Fibroblast of skin of abdomen (primary cell): Measurements from ENCODE around the gene GRIK4. TPM values are rescaled to one million over a fixed set of nuclear protein-coding genes. Genes with fewer than 3 reads are reported as not detected.
"Not testable (repeated sequence)": the region's sequence is repeated elsewhere in the genome, so short reads cannot be mapped to it uniquely, and the experiment has no call there.

Experiments
- DNase-seq: peaks from one replicate; pipeline ENCODE4 v3.0.0-alpha.2; 2013
- polyA plus RNA-seq, 2 experiments: library from polyadenylated mRNA; unstranded; fragments of 120-200 nt; gene quantifications; one replicate each; pipeline ENCODE4 v1.2.1, GENCODE V29; 2013; ENCODE audit not compliant: insufficient read length in 2 of 2

GRIK4 gene, protein sequence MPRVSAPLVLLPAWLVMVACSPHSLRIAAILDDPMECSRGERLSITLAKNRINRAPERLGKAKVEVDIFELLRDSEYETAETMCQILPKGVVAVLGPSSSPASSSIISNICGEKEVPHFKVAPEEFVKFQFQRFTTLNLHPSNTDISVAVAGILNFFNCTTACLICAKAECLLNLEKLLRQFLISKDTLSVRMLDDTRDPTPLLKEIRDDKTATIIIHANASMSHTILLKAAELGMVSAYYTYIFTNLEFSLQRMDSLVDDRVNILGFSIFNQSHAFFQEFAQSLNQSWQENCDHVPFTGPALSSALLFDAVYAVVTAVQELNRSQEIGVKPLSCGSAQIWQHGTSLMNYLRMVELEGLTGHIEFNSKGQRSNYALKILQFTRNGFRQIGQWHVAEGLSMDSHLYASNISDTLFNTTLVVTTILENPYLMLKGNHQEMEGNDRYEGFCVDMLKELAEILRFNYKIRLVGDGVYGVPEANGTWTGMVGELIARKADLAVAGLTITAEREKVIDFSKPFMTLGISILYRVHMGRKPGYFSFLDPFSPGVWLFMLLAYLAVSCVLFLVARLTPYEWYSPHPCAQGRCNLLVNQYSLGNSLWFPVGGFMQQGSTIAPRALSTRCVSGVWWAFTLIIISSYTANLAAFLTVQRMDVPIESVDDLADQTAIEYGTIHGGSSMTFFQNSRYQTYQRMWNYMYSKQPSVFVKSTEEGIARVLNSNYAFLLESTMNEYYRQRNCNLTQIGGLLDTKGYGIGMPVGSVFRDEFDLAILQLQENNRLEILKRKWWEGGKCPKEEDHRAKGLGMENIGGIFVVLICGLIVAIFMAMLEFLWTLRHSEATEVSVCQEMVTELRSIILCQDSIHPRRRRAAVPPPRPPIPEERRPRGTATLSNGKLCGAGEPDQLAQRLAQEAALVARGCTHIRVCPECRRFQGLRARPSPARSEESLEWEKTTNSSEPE
- 0.10 TPM for polyA plus RNA-seq (2013, experiment 1 of 2; ENCODE audit: insufficient read length)
- polyA plus RNA-seq (2013, experiment 2 of 2; ENCODE audit: insufficient read length), result 0.38 TPM

DNA sequence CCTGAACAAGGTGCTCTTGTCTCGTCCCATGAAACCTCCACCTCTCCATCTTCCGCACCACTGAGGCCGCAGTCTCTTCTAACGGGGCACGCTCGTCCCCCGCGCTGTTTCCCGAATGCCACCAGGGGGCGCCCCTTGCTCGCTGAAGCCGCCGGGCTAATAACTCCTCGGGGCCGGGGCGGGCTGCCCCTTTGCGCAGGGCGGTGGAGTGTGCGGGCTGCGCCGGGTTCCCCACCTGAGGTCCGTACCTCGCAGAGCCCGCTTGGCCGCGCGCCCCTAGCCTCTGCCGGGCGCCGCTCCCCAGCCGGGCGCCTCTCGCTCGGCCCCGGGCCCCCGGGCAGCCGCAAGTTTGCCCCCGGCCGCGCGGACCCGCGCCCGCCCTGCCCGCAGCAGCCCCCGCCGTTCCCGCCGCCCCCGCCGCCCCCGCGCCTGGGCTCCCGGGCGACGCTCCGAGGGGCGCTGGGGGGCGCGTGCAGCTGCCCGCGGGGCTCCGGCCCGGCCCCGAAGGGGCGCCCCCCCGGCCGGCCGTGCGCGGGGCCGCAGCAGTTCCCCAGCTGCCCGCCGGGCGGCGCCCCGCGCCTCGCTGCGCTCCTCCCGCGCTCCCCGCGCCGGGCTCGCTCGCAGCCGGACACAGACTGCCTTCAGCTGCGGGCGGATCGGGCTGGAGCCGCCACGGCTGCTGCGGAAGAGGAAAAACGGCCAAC is at the start of gene GRIK4:
Gene GRIK4, plus strand, starts transcription at position 633 of the 704 bp plus-strand sequence. CDS start 148,571 bp downstream, outside the sequence.
- peak; percentile 70 for DNase-seq

DNA sequence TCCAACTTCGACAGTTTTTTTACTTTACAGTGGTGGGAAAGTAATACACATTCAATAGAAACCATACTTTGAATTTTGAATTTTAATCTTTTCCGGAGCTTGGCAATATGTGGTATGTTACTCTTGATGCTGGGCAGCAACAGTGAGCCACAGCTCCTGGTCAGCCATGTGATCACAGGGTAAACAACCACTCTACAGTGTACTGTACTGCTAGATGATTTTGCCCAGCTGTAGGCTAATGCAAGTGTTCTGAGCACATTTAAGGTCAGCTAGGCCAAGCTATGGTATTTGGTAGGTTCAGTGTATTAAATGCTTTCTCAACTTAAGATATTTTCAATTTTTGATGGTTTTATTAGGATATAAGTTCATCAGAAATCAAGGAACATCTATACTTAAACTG is 48.7 kb upstream of the GRIK4 start:
- DNase-seq, result no peak

DNA sequence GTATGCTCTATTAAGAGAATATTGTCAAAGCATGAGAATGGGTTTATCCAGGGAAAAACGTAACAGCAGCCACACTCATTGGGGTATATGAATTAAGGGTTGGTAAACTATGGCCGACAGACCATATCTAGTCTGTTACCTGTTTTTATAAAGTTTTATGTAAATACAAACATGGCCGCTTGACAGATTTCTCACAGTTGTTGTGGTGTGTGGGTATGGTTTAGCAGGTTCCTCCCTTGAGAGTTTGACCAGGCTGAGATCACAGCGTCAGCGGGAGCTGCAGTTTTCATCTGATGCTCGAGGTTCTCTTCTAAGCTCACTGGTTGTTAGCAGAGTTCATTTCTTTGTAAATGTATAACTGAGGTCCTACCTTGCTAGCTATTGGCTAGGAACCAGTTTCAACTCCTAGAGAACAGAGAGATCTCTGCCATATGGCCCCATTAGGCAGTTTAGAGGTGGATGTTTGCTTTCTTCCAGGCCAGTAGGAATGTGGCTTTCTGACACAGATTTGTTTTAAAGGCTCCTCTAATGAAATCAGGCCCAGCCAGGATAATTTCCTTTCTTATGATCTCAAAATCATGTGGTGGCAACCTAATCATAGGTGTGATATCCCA is 45.5 kb upstream of the GRIK4 start:
- no peak for DNase-seq

DNA sequence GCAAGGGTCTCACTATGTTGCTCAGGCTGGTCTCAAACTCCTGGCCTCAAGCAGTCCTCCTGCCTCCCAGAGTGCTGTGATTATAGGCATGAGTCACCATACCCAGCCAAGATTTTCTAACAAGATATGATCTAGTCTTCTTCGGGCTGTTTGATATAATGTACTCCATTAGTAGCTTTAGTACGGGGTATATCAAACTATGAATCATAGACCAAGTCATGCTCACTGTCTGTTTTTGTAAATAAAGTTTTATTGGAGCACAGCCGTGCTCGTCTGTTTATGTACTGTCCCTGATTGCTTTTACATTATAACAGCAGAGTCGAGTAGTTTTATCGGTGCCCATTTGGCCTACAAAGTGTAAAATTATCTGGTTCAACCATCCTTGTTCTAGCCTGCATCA is 43.9 kb upstream of the GRIK4 start:
- DNase-seq, result peak; percentile 3

DNA sequence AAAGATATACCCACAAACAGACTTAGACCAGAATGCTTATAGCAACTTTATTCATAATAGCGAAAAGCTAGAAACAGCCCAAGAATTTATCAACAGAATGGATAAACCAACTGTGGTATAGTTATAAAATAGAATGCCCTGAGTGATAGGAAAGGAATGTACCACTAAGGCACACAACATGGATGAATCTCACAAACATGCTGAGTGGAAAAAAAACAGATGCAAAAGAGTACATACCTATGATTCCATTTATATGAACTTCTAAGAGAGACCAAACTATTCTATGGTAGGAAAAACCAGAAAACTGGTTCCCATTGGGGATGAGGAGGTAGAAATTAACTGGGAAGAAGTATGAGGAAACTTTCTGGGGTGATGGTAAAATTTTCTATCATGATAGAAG is 40.4 kb upstream of the GRIK4 start:
- DNase-seq, result peak; percentile 88

DNA sequence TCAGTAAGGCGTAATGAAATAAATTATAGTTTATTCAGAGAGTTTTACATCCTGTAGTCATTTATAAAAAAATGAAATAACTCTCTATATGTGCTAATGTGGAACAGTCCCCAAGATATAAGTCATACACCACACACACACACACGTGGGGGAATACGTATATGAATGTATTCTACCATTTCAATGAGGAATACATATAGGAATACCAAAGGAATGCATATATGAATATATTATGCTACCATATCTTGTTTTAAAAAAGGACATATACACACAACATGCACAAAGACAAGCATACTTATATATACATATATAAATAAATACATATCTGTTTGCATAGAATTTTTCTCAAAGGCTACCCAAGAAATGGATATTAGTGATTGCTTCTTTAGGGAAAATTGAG is 39.6 kb upstream of the GRIK4 start:
- no peak for DNase-seq

DNA sequence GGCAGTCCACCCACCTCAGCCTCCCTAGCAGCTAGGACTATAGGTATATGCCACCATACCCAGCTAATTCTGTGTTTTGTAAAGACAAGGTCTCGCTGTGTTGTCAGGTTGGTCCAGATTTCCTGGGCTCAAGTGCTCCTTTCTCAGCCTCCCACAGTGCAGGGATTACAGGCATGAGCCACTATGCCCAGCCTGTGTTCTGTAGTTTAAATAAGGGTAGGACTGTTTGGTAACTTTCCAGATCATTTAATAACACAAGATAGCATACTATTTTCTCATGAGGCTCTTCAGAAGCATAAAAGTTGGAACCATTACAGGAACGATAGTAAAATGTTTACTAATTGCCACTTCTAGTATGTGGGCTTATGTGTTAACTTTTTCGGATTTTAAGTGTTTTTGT is 38.0 kb upstream of the GRIK4 start:
- no peak for DNase-seq

DNA sequence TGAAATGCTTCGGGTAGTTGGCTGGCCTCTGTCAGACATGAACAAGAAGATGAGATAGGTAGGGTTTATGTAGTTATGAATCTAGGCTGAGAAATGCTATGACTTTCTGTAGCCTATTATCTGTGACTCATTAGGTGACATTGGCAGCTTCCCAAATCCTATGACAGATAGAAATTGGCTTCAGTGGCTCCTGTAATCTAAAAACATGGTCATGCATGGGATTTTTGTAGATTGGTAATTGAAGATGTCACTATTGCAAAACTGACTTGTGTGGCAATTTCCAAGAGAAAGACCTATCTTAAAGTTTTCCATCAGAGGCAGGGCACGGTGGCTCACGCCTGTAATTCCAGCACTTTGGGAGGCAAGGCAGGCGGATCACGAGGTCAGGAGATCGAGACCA is 29.4 kb upstream of the GRIK4 start:
- peak; percentile 2 for DNase-seq

DNA sequence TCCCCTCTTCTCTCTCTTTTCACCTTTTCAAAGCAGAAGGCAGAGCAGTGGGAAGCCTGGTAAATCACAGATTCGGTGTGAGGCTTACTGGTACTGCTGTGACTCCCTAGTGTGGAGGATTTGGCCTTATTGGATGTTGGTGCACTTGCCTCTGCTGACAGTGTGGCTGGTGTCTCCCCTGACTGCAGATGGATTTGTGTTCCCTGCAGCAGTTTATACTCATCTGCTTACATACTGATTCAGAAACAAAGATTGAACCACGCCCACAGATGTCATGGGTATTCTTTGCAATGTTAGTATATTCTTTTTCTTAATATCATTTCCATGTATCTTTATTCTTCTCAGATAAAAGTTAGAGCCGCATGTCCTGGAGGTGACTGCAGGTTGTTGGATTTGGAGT is 26.8 kb upstream of the GRIK4 start:
- DNase-seq, result no peak

DNA sequence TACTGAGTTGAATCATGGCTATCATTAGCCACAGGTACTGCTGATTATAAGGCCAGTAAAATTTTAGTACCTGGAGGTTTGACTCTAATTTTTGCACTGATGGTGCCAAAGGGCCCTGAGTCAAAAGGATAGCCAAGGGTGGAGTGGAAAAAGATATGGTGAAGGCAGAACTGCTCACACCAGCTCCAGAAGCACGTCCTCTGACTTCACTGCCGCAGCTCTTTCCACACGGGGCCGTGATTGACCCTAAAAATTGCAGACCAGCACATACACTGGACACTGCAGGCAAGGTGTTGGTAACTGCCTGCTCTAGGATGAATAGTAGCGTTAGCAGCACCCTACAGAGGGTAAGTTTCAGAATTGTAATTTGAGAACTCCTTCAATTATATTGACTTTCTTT is 25.4 kb upstream of the GRIK4 start:
- no peak for DNase-seq

DNA sequence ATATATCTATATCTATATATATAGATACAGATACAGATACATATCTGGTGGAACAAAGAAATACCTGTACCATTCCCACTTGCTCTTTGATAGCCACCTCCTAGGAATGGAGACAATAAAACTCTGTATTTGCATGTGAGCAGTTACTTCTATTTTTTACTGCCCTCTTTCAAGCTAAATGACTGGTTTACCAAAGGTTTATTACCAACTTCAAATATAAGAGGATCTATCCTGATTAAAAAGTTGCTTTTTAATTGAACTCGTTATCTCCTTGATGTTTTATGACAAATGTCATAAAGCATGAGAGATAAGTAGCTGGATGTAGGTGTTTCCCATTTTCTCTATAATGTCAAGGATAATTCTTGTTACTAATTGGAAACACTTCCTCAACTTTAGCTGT is 21.7 kb upstream of the GRIK4 start:
- no peak for DNase-seq

DNA sequence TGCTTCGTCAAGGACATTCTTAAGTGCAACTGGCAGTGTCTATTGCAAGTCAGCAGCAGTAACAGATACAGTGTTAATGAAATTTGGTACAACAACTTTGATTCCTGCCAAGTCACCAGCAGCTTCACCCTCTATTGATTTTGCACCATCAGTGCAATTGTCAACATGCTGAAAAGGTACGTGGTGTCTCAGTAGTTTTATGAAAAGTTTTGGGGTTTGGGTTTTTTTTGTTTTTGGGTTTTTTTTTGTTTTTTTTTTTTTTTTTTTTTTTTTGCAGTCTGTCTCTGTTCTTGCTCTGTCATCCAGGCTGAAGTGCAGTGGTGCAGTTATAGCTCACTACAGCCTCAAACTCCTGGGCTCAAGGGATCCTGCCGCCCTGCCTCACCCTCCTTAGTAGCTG is 19.1 kb upstream of the GRIK4 start:
- DNase-seq, result no peak

DNA sequence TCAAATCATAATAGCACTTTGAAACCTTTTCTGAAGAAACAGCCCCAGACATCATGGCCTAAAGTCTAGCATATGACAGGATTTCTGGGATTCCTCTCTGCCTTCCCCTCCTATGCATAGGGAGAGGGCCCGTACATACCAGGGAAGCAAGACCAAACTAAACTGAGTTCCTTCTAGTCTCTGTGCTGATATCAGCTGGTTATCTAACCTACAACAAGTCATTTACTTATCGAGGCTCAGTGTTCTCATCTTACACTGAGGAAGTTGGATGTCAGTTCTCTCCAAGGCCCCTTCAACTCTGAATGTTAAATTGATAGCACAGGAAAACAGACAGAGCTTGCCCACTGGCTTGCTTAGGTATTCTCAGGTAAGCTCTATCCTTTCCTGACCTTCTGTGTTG is 17.0 kb upstream of the GRIK4 start:
- no peak for DNase-seq

DNA sequence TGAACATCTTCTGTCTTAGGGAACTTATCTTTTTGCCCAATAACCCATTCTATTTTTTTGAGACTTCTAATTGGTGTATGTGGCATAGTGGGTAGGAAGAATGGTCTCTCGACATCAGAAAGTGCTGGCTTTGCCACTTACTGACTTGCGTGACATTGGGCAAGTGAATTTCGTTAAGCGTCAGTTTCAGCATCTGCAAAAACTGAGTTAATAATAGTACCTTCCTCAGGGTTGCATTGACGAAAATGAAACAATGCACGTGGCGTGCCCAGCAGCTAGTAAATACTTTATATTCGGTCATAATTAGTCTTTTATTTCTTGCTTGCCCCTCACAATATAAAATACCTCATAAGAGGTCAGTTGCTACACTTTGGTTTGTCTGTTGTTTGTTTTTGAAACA is 12.5 kb upstream of the GRIK4 start:
- no peak for DNase-seq

DNA sequence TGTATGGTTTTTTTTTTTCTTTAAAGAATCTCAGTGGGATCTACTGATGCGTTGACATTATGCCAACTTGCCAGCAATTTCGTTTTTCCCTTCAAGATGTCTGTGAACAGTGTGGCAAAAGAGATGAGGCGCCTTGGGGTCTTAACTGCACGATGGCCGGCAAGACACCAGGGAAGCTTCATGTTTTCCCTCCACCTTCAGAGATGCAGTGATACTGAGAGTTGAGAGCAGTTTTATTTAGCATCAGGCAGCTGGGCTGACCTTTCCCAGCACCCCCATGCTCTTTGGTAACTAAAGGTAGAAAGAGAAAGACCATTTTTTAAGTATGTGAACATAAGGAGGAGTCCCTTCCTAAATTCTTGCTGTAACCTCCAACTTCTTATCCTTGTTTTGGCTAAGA is 11.7 kb upstream of the GRIK4 start:
- no peak for DNase-seq

DNA sequence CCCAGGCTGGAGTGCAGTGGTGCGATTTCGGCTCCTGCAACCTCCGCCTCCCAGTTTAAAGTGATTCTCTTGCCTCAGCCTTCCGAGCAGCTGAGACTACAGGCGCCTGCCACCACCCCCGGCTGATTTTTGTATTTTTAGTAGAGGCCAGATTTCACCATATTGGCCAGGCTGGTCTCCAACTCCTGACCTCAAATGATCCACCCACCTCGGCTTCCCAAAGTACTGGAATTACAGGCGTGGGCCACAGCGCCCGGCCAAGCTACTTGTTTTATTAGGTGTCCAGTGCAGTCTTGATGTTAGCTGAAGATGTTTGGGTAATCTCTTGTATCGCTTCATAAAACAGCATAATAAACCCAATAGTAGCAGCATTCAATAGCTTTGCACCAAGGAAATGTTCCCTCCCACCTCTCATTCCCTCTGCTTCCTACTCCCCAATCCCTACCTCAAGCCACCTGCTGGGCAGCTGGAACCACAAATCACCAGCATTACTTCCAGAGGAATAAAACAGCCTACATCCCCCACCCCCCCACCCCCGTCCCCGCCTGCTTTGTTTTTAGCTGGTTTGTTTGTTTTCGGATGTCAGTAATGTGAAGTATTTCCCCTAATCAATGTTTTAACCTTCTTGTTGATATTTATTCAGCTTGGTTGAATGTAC is 11.0 kb upstream of the GRIK4 start:
- DNase-seq, result no peak

DNA sequence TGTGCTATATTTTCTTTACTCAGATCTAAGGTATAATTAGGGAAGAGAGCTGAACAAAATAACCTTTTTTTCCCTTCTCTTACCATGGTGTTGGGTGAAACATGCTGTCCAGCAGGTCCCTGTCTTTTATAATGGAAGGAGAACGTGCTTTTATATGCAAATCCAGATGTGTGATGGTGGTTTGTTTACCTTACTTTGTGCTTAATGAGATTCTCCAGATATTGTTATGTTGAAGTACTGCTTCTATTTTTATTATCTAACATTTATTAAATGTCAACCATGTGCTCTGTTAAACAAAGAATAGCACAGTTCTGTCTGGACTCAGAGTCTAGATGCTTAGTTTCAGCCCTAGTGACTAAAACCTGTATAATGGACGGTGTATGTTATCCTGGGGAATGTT is 10.1 kb upstream of the GRIK4 start:
- no peak for DNase-seq

DNA sequence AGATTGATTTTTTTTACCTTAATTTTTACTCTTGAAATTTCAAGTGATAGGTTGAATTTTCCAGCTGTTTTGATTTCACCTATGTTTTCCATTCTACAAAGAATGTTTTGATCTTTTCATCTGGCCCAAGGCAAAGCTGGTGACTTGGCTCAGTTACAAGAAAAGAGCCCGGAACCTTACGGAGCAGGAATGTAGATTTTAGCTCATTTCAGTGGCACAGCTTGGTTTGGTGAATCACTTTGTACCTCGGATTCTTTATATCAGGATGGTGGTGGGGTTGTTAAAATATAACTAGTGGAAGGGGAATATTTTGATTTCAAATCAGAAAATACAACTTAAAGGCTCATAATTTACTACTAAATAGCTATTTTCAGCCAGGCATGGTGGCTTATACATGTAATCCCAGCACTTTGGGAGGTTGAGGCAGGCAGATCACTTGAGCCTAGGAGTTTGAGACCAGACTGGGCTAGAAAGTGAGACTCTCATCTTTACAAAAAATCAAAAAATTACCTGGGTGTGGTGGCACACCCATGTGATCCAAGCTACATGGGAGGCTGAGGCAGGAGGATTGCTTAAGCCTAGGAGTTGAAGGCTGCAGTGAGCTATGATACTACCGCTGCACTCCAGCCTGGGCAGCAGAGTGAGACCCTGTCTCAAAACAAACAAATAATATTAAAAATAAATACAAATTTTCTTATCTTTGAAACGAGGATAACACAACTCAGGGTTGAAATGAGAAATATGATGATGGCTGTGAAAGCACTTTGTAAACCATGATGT is 9.4 kb upstream of the GRIK4 start:
- no peak for DNase-seq

DNA sequence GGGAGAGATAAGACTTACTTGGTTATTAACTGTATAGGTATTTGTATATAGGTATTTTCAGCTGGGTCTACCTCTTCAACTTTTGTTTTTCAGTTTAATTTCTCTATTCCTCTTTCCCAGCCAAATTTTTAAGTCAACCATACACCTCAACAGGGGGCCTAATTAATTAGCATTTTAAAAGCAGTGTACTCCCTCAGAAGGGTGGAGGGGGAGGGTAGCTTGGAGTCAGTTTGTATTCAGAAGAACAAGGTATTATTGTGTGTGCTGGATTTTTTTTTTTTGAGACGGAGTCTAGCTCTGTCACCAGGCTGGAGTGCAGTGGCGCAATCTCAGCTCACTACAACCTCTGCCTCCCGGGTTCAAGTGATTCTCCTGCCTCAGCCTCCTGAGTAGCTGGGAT is 8.0 kb upstream of the GRIK4 start:
- DNase-seq, result not testable (repeated sequence)

DNA sequence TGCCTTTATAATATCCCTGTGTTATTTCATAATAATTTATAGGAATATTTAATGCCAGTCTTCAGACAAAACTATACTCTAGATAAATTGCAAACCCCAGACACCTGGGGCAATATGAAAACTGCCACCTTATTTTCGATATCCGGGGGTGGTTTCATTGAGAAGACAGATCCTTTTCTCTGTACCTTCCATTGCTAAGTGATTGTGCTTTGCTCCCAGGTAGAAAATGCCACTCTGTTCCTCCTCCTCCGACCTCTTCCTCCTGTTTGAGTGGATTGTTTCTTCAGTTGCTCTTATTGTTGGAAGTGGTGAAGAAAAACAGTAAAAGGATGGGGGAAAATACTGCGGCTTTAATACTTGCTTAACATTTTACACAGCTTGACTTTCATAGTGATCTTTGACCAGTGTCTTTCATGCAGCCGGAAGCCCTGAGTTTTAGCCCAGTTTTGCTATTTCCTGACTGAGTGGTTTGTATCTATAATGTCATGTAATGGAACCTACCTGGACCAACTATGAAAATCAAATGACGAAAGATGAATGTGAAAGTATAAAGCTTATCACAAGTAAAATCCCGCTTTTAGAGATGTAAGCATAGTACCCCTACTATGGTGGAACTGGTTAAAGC is 5.6 kb upstream of the GRIK4 start:
- no peak for DNase-seq
